HG03442 (cell line): ENCODE results near the gene CAP2.
"Not testable (repeated sequence)": the region's sequence is repeated elsewhere in the genome, so short reads cannot be mapped to it uniquely, and the experiment has no call there.

ENCODE experiments used
- ATAC-seq: cut with Tn5 transposase; IDR thresholded peaks from one replicate; pipeline ENCODE4 v1.9.1; 2021; ENCODE audit warnings: mild to moderate bottlenecking, moderate library complexity; ENCODE audit not compliant: unreplicated experiment

The CAP2 gene

GRCh38 chr6:17562636-17563035, 169.2 kb downstream of the CAP2 start:
- ATAC-seq = no peak

DNA sequence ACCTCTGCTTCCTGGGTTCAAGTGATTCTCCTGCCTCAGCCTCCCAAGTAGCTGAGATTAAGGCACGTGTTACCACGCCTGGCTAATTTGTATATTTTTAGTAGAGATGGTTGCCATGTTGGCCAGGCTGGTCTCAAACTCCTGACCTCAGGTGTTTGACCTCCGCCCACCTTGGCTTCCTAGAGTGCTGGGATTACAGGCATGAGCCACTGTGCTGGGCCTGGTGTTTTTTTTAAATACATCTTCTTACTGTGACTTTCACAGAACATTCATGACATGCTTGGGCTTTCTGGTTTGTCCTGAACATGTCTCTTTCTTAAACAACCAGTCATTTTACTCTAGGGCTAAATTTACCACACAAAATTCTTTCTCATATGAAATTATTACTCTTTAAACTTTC, 172.0 kb downstream of the CAP2 start:
- ATAC-seq = no peak

GRCh38 chr6:17574866-17575560, 181.6 kb downstream of the CAP2 start:
- no peak for ATAC-seq

- ATAC-seq = no peak
These were observed 183.7 kb downstream of the CAP2 start for GRCh38 chr6:17577059-17577458.

DNA sequence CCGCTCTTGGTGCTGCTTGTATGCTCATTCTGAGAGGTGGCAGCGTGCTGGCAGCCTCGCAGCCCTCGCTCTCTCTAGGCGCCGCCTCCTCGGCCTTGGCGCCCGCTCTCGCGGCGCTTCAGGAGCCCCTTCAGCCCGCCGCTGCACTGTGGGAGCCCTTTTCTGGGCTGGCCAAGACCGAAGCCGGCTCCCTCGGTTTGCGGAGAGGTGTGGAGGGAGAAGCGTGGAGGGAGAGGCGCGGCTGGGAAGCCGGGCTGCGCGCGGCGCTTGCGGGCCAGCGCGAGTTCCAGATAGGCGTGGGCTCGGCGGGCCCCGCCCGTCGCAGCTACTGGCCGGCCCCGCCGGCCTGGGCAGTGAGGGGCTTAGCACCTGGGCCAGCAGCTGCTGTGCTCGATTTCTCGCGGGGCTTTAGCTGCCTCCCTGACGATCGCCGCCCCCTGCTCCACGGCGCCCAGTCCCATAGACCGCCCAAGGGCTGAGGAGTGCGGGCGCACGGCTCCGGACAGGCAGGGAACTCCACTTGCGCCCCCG, 187.2 kb downstream of the CAP2 start:
- peak; percentile 88 for ATAC-seq

DNA sequence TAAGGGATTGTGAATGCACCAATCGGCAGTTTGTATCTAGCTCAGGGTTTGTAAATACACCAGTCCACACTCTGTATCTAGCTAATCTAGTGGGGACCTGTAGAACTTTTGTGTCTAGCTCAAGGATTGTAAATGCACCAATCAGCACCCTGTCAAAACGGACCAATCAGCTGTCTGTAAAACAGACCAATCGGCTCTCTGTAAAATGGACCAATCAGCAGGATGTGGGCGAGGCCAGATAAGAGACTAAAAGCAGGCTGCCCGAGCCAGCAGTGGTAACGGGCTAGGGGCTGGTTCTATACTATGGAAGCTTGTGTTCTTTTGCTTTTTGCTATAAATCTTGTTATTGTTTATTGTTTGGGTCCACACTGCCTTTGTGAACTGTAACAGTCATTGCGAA, 187.9 kb downstream of the CAP2 start:
- not testable (repeated sequence) for ATAC-seq

GRCh38 chr6:17583811-17584210, 190.4 kb downstream of the CAP2 start:
- no peak for ATAC-seq

GRCh38 chr6:17584241-17584803, 190.9 kb downstream of the CAP2 start:
- no peak for ATAC-seq

DNA sequence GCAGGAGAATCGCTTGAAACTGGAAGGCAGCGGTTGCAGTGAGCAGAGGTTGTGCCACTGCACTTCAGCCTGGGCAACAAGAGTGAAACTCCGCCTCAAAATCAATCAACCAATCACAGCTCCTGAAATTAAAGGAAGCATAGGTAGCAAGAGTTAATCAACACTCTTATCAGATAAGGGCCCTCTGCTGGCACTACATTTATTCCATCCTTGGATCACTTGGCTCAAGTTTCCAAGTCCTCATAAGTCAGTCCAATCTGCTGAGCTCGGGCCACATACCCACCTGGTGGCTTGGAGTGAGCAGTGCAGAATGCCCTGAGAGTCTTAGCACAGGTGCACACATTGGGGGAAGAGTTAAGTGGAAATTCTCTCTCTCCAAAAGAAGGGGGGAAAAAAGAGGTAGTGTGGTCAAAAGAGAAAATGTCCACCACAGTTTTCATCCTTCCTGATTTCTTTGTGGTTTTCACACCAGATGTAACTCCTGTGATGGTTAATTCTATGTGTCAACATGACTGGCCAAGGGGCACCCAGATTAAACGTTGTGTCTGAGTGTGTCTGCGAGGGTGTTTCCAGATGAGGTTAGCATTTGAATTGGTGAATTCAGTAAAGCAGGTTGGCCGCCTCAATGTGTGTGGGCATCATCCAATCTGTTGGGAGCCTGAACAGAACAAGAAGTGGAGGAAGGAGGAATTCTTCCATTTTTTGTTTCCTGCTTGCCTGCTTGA, 192.5 kb downstream of the CAP2 start:
- ATAC-seq = peak; percentile 45

- ATAC-seq = not testable (repeated sequence)
These were observed 193.2 kb downstream of the CAP2 start for GRCh38 chr6:17586623-17587022.

DNA sequence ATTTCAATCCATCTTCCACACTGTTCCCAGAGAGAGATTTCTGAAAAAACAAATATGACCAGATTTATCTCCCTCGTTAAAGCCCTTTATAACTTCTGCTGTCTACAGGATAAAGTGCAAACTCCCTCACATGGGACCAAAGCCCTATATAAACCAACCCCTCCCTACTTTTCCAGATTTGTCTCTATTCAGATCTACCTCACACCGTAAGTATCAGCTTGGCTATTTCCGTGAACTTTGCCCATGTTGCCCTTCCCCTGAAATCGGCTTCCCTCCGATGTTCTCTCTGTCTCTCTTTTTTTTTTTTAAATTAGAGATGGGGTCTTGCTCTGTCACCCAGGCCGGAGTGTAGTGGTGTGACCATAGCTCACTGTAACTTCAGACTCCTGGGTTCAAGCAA, 194.6 kb downstream of the CAP2 start:
- no peak for ATAC-seq

DNA sequence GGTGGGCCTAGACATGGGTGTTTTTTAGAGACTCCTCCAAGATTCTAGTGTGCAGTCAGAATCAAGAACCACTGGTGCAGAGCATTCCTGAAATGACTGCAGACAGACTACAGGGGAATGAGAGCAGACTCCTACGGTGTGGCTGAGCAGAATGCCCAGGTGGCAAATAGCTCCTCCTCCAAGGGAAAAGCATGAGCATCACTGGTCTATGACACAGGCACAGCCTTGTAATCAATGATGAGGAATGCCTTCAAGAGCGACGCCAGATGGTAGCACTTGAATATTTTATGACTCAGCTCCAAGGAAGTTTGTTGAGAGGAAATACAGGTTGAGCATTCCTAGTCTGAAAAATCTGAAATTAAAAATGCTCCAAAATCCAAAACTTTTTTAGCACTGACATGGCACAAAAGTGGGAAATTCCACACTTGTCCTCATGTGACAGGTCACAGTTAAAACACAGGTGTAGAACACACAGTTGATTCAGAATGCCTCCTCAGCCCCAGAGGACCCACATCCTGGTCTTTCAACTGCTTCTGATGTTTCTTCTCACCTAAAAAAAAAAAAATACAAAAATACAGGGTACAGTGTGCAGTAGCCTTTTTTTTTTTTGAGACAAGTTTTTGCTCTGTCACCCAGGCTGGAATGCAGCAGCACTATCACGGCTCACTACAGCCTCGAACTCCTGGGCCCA, 196.2 kb downstream of the CAP2 start:
- no peak for ATAC-seq

DNA sequence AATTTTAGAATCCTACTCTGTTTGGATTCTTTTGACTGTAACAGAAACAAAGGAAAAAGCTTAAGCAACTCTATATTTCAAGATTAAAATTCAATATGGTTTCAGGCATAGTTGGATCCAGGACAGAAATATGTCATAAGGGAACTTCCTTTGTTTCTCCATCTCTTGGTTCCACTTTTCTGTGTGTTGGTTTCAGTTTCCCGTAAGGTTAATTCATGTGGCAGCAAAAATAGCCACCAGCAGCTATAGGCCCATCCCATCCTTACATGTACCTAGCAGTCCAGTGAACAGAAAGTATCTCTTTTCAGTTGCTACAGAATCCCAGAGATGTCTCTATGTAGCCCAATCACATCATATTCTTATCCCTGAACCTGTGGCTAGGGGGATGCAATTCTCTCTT, 197.9 kb downstream of the CAP2 start:
- no peak for ATAC-seq

DNA sequence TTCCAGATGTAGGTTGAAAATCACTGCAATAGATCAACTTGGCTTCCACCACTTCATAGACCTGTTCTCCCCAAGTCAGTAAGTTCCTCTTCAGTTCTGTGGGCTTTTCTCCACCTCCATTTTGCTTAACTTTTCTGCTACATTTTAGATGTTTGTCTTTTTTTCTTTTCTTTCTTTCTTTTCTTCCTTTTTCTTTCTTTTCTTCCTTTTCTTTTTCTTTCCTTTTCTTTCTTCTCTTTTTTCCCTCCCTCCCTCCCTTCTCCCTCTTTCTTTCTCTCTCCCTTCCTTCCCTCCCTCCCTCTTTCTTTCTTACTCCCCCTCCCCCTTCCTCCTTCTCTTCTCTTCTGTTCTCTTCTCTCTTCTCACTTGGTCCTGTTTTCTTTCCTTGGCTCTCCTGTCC, 199.9 kb downstream of the CAP2 start:
- ATAC-seq = no peak

DNA sequence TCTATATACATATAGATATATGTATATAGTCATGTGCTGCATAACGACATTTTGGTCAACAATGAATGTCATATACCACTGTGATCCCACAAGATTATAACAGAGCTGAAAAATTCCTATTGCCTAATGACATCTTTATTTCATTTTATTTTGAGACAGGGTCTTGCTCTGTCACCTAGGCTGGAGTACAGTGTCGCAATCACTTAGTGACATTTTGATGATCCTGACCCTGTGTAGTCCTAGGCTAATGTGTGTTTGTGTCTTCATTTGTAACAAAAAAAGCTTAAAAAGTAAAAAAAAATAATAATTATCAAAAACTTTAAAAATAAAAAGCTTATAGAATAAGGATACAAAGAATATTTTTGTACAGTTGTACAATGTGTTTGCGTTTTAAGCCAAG, 202.7 kb downstream of the CAP2 start:
- ATAC-seq = no peak

- peak; percentile 85 for ATAC-seq
These were observed 206.6 kb downstream of the CAP2 start, which contains the start of gene FAM8A1 for GRCh38 chr6:17599877-17600526. Gene FAM8A1, plus strand, starts transcription at chr6:17600302. Its CDS starts 108 bp downstream, at chr6:17600410.

DNA sequence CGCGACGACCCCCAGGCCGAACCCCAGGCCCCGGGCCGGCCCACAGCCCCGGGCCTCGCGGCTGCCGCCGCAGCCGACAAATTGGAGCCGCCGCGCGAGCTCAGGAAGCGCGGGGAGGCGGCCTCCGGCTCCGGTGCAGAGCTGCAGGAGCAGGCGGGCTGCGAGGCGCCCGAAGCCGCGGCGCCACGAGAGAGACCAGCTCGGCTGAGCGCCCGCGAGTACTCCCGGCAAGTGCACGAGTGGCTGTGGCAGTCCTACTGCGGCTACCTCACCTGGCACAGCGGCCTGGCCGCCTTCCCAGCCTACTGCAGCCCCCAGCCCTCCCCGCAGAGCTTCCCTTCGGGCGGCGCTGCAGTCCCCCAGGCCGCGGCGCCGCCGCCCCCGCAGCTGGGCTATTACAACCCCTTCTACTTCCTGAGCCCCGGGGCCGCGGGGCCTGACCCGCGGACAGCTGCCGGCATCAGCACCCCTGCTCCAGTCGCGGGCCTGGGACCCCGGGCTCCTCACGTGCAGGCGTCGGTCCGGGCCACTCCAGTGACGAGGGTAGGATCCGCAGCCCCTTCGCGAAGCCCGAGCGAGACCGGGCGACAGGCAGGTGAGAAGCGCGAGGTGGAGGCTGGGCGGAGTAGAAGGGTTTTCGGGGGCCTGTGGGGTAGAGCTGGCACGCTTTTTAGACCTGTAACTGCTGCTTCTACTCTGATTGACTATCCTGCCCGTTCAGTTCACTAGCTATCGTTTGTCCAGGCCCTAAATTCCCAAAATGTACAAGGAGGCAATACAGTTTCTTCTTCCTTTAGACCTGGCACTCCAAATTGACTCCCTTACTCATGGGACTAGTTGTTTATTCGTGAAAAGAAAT, 207.4 kb downstream of the CAP2 start:
- ATAC-seq = peak; percentile 41

DNA sequence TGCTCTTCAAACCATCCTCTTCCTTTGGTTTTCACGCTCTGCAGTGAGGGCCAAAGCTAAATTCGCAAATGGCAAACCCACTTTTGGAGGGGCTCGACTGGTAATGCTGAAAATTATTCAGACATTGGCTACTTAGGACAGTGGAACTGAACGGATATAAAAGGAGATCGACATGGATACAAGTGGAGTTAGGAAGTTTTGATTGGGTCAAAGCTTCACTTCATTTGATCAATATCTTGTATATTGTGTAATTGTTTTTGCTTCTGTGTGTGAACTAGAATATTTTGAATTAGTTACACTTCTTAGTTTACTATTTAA, 207.9 kb downstream of the CAP2 start:
- no peak for ATAC-seq

- ATAC-seq = no peak
These were observed 209.5 kb downstream of the CAP2 start for GRCh38 chr6:17602888-17603287.

DNA sequence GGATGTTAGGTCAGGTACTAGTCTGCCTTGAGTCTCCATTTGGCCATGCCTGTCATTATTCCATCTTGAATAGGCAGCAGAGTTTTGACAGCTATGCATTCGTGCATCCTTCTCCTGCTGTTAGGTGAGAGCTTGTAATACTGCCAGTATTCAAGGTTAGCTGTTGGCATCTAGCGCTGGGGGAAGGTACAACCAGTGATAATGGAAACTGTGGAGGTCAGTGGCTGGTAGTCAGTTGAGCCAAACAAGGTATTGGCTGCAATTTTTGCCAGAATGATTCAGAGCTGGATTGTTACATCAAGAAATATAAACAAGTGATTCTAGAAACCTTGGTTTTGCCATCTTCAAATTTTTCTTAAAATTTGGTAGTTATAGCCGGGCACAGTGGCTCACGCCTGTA, 213.2 kb downstream of the CAP2 start:
- ATAC-seq = no peak
